Right lung (tissue), 5 donors: Measurements from ENCODE around the gene LSP1. TPM values are rescaled to one million over a fixed set of nuclear protein-coding genes. Genes with fewer than 3 reads are reported as not detected.
A peak's percentile ranks its signal among the peaks of the same experiment; 100 is the strongest.

Experiments used
- DNase-seq, 2 donors: peaks; one replicate each; pipeline ENCODE4 v3.0.0-alpha.2; 2013
- polyA plus RNA-seq, 5 donors: library from polyadenylated mRNA; unstranded; fragments of 120-200 nt; gene quantifications; one replicate each; pipeline versions ENCODE4 v1.2.1 to v1.2.3, GENCODE V29; 2013; ENCODE audit warnings: inconsistent platforms in 1 of 5, low replicate concordance in 1 of 5; ENCODE audit not compliant: insufficient read length in 5 of 5, insufficient read depth in 1 of 5

Gene LSP1
- polyA plus RNA-seq, 5 donors: 5.4 to 9.9 (median 7.6) TPM

DNA sequence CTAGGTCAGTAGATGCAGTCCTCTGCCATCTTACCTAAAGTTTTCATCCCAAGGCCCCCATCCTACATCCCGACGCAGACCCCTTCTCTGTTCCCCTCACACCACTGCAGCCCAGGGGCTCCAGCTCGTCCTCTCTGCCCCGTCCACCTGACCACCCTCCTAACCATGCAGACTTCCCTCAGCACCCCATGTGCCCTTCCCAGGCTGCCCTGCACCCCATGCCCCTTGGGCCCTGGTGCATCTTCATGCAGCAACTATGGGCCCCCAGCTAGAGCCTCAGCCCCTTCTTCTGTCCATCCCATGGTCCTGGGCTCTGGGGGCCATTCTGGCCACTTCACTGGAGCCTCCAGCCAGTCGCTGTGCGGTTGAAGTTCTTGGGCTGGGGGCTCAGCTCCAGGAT, 35.9 kb downstream of the LSP1 start:
- no peak for DNase-seq

DNA sequence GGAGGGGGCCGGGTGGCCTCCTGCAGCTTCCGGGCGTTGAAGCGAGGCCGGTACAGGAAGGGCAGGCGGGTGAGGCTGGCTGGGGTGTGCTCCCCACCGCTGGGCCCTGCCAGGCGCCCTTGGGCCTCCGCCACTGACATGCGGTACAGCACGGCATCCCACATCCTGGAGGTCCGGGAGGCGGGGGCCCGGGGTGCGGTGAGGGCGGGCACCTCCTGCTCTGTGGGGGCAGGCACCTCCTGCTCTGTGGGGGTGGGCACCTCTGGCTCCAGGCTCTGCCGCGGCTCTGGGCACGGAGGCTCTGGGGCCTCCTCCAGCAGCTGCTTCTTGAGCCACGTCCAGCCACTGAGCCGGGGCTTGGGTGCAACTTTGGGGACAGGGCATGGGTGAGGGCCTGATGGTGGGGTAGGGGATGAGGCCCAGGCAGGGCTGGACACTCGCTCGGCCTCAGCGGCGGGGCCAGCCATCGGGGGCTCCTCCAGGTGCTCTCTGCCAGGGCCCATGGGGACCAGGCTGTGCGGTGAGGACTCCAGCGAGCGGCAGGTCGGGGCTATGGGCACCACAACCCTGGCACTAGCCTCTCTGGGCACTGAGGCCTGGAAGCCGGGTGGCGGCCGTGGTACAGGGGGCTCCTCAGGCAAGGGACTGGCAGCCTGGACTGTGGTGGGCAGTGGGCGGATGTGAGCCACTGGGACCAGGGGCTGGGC, 36.5 kb downstream of the LSP1 start:
- DNase-seq: no peak

DNA sequence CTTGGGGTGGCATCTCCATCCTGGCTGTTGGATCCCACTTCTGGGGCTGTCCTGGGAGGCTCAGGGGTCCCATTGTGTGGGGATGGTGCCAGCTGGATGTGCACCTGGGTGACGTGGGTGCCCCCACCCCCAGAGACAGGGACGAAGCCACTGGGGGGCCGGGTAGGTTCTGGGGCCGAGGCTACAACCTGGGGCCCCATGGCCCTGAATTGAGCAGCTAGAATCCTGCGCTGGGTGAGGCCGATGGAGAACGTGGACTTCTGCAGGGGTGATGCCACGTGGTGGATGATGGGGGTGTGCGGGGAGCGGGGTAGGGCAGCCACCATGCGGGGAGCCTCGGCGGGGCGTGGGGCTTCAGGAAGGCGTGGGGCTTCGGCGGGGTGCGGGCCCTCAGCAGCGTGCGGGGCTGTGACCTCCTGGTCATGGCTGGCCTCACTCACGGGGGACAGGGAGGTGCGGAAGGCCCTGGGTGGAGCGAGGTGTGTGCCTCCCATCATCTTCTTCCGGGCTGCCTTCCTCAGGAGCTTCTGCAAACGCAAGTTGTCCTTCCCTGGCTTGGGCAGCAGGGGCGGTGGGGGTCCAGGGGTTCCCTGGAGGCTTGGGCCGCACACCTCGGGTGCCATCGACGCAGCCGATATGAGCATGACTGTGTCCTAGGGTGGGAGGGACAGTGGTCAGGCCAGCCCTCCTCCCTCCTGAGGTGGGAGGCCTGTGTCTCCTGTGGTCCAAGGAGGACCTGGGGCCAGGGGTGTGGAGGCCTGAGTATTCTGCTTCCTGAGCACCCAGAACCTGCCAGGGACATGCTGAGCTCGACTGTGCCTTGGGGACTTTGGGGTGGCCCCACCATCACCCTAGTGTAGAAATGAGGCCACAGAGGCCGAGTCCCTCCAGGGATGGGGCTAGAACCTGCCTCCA, 37.3 kb downstream of the LSP1 start:
- DNase-seq: no peak

DNA sequence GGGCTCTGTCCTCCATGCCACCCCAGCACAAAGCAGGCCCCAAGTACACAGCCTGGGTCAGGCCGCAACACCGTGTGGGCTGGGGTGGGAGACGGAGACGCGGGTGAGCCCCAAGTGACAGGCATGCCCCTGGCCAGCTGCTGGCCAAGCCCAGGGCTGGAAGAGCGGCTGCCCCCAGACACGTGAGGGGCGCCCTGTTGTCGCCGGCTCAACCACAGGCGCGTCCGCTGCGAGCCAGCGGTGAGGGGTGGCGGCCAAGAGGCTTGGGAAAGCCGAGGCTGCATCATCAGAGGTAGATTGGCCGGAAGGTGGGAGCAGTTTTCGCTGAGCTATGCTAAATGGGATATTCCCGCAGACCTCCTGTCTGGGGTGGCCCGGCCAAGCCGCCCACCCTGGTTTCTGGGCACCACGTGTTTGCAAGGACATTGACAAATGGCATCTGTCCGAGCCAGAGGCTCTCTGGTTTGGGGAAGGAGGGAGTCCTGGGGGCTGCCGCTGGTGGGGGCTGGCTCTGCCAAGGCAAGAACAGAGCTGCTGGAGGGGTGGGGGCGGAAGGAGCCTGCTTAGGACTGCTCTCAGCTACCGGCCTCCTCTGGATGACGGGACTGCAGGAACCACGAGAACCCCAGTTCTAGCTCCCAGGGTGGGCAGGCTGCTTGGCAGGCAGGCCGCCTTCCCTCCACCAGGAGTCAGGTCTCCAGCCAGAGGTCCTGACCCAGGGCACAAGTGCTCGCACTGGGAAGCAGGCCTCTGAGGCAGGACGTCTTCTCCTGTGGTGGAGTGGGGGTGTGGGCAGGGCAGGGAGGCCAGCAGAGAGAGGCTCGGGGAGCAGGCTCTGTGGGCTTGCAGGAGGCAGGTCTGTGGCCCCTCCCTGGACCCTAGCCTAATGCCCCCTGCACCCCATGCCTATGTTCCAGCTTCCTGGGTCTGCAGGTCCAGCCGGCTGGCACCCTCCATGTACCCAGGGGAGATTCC, 38.3 kb downstream of the LSP1 start:
- no peak for DNase-seq

DNA sequence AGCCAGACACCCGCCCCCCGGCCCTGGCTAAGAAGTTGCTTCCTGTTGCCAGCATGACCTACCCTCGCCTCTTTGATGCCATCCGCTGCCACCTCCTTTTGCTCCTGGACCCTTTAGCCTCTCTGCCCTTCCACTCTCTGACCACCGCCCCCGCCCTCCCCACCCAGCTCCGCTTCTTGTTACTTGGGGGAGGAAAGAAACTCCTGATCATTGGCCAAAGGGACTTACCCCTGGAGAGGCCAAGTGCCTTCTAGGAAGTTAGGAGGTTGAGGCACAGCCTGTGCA, 38.9 kb downstream of the LSP1 start, which contains the start of gene PRR33:
Gene PRR33, minus strand, starts transcription at position 65 of the 285 bp plus-strand sequence. CDS start 1,311 bp downstream, outside the sequence.
- no peak for DNase-seq

DNA sequence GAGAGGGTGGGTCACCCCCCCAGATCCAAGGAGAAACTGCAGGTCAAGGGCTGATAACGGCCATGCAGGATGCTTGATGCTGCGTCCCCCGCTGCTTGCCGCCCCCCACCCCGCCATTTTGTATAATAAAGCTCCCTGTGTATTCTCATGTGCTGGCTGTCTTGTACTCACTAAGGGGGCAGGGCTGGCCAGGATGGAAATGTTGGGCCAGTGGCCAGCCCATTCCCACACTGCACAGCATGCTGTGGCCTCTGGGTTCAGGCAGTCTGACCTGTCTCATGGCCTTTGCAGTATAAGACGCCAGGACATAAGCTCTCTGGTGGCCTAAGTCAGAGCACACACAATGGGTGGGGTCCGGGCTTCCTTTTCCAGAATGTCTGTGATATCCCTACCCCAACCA, 39.2 kb downstream of the LSP1 start:
- no peak for DNase-seq

DNA sequence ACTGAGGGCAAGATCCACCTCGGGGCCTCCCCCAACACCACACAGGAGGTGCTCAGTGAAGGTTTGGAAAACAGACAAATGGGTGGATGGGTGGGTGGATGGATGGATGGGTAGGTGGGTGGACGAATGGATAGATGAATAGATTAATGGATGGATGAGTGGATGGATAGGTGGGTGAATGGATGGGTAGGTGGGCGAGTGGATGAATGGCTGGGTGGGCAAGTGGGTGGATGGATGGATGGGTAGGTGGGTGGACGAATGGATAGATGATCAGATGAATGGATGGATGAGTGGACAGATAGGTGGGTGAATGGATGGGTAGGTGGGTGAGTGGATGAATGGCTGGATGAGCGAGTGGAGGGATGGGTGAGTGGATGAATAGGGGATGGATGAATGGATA, 39.7 kb downstream of the LSP1 start:
- no peak for DNase-seq

DNA sequence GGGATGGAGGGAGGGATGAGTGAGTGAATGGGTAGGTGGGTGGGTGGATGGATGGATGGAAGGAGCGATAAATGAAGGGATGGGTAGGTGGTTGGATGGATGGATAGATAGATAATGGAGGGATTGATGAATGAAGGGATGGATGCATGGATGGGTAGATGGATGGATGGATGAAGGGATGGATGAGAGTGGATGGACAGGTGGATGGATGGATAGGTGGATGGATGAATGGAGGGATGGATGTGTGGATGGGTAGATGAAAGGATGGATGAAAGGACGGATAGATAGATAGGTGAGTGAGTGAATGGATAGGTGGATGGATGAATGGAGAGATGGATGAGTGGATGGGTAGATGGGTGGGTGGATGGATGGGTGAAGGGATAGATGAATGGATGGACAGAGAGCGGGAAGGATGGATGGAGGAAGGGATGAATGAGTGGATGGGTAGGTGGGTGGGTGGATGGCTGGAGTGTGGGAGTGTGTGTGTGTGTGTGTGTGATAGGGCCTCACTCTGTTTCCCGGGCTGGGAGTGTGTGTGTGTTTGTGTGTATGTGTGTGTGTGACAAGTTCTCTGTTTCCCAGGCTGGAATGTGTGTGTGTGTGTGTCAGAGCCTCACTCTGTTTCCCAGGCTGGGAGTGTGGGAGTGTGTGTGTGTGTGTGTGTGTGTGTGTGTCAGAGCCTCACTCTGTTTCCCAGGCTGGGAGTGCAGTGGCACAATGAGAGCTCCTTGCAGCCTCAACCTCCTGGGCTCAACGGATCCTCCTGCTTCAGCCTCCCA, 40.9 kb downstream of the LSP1 start:
- DNase-seq: no peak

DNA sequence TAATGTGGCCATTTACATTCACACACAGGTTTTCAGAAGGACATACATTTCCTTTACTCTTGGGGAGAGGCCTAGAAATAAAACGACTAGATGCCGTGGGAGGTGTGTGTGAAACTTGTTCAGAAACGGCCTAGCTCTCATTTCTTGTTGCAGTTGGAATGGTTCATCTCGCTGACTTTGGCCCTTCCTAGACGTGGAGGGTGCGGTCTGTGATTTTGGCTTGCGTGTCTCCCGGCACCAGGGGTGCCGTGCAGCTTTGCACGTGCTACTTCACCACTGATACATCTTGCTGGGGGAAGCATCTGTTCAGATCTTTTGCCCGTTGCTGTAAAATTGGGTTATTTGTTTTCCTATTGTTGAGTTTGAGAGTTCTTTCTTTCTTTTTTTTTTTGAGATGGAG, 41.9 kb downstream of the LSP1 start:
- DNase-seq: no peak

DNA sequence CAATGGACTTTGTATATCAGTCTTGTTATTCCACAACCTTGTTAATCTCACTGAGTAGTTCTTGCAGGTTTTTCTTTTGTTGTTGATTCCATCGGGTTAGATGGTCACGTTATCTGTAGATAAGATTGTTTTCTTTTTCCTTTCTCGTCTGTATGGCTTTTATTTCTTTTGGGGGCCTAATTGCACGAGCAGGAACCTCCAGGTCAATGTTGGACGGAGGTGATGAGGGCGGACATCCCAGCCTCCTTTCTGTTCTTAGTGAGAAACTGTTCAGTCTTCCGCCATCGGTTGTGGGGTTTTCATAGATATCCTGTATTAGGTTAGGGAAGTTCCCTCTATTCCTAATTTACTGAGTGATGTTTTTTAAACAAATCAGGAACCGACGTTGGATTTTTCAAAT, 43.6 kb downstream of the LSP1 start:
- no peak for DNase-seq

DNA sequence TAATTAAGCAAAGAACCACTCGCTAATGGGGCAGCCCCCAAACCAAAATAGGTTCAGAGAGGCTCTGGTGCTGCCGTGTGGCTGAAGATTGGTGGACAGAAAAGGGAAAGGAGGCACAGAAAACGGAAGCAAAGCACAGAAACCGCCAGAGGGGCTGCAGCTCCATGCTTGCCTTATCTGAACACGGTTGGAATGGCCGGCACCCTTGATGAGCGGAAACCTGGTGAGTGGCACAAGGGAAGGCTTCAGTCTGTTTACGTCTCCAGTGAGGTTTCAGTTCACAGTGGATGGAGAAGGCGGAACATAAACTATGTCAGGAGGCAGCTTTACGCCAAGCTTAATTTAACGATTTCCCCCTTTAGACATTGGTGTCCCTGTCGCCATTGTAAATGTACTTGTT, 44.0 kb downstream of the LSP1 start:
- DNase-seq: no peak

DNA sequence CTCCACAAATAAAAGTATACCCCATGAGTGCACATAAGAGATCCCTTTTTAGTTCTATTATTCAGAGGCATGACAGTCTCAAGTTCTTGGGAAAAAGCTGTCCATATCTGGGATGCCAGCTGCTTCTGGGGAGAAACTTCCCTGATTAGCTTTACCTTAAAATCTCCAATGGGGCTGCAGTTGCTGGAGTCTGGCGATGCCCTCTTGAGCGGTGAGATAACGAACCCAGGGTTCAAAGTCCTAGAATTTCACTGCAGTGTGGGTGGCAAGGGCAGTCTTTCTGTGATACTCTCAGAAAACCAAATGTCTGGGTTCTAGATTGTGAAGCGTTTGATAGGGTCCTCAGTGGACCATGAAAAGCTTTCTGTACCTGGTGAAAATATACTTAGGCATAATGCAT, 46.2 kb downstream of the LSP1 start:
- no peak for DNase-seq

DNA sequence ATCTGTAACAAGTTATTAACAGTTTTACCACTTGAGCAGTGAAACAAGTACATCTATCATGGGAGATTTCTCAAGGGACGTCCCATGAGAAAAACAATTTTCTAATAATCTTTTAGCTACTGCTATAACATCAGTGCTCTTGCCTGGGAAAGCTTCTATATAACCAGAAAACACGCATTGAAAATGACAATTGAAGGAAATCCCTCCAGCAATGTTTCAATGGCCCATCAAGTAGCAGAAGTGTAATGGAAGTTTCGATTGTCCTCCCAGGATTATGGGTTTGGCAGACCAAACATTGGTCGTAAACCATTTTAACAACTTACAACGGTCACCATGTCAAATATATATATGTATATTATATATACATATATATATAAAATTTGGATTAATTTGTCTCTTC, 46.8 kb downstream of the LSP1 start:
- DNase-seq: no peak

DNA sequence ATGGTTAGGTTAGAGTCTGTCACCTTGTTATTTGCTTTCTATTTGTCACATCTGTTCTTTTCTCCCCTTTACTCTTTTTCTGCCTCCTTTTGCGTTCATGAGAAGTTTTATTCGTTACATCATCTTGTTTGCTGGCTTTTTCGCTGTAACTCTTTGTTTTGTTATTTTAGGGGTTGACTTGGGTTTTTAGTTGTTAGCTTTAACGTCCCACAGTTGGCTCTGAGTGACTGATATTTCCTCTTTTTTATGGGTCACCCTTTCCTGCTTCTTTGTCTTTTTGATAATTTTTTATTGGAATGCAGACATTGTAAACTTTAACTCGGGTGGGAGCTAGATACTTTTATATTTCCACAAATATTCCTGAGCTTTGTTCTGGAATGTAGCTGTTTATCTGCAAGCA, 53.3 kb downstream of the LSP1 start:
- DNase-seq: no peak

DNA sequence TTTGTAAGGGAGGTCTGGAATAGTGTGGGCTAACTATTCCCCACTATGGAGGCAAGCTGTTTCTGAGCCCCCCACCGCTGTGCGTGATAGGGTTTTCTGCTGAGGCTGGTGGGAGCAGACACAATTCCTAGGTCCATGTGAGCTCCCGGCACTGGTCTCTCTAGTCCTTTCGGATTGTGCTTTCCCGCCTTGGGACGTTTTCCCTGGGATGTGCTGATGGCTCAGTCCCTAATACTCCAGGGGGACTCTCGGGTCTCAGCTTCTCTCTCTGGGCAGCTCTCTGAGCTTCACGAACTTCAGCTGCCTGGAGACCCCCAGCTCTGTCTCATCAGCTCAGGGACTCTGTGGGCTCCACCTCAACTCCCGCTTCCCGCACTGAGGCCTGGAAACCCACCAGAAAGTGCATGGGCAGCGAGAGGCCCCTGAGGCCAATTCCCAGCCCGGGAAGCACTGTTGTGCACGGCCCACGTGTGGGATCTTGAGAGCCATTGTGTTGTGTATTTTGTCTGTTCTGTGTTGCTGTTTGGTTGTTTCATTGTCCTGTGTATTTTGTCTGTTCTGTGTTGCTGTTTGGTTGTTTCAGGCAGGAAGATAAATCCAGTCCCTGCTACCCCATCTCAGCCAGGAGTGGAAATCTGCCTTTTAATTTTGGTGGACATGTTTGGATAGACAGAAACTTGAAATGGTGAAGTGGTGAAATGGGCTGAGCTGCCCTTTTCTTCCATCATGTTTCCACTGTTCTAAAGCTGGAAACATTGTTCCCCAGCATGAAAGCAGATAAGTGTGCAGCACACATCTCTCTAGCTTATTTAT, 53.9 kb downstream of the LSP1 start:
- no peak for DNase-seq

DNA sequence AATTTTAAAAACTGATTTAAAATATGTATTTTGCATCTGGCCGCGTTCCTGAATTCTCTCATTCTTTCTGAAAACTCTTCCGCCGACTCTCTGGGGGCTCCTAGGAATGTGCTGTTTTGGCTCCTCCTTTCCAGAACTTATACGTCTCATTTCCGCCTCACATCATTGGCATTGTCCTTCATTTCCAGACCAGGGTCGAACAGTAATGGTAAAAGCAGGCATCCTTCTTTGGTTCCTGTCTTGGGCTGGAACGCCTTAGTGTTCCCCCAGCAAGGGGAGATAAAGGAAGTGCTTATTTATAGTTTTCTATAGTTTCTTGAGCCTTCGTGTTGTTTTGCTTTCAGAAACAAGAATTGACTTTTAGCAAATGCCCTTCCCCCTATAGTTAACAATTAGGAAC, 55.7 kb downstream of the LSP1 start:
- DNase-seq: peak; percentile 72 to 77

DNA sequence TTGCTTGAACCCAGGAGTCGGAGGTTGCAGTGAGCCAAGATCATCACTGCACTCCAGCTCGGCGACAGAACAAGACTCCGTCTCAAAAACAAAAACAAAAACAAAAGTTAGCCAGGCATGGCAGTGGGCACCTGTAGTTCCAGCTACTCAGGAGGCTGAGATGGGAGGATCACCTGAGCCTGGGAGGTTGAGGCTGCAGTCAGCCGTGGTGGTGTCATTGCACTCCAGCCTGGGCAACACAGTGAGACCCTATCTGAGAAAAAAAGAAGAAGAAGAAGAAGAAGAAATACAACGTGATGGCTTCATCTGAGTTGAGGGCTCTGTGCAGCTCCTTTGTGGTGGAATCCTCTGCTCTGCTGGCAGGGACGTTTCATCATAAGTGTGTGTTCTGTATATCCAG, 56.6 kb downstream of the LSP1 start:
- no peak for DNase-seq

DNA sequence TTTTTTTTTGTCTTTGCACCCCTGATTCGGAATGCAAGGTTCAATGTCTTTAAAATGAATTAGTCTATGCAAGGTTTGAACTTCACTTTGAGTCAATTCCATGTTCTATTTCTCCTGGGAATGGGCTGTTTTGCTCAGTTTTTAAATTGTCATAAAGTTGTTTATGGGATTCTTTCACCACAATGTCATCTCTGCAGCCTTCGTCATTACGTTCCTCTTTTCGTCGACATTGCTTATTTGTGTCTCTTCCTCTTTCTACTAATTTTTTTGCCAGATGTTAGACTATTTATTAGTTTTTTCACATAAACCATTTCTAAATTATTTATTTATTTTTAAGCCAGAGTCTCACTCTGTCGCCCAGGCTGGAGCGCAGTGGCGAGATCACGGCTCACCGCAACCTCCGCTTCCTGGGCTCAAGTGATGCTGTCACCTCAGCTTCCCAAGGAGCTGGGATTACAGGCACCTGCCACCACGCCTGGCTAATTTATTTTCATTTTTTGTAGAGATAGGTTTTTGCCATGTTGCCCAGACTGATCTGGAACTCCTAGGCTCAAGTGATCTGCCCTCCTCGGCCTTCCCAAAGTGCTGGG, 59.5 kb downstream of the LSP1 start:
- DNase-seq: no peak

DNA sequence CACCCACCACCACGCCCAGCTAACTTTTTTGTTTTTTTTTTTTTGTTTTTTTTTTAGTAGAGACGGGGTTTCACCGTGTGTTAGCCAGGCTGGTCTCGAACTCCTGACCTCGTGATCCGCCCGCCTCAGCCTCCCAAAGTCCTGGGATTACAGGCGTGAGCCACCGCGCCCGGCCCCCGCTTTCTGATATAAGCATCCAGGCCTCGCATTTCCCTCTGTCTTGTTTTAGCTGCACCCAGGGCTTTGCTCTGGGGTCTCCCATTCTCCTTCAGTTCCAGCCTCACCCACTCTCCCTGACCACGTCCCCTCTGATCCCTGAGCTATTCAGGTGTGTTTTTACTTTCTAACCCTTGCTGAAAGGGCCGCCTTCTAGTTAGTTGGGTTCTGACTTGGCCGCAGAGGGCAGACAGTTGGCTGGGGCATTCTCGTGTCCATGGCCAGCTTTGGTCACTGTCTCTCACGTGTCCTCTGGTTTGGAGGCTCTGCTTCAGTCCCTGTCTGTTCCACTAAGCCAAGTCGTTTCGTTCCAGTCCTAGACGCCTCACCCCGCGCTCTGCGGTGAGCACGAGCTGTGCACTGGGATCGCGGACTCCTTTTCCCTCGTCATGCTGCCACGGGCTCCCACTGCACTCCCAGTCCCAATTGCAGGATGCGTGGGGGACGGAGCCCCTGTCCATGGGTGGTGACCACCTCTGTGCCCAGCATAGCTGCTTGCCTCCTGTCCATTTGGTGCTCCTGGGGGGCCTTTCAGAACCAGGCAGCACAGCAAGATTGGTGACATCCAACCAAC, 60.6 kb downstream of the LSP1 start:
- no peak for DNase-seq
